GM12891 (cell line): ENCODE measurements around the gene RNF130.
"Not testable (repeated sequence)": the region's sequence is repeated elsewhere in the genome, so short reads cannot be mapped to it uniquely, and the experiment has no call there.

Source experiments
- DNase-seq: peaks from one replicate; pipeline ENCODE4 v3.0.0; 2011; ENCODE audit warnings: low spot score; ENCODE audit not compliant: insufficient read length
- FAIRE-seq: peaks from 2 replicates; lab custom pipeline; 2011; peaks lifted over from hg19 to GRCh38; lab: Jason Lieb, UNC
- PAX5 ChIP-seq: IDR thresholded peaks from 2 replicates; pipeline ENCODE4 v1.6.1; 2011; ENCODE audit warnings: low read length, moderate library complexity, mild to moderate bottlenecking; ENCODE audit not compliant: insufficient read depth, severe bottlenecking
- POLR2A ChIP-seq: IDR thresholded peaks from 2 replicates; pipeline ENCODE4 v1.6.1; 2011; ENCODE audit warnings: low read depth, low read length, control low read depth
- POLR2AphosphoS5 ChIP-seq: IDR thresholded peaks from 2 replicates; pipeline ENCODE4 v1.6.1; 2011; ENCODE audit warnings: low read depth, low read length, control low read depth
- POU2F2 ChIP-seq: IDR thresholded peaks from 2 replicates; pipeline ENCODE4 v1.6.1; 2011; ENCODE audit warnings: low read depth, mild to moderate bottlenecking, control low read depth, low read length, moderate library complexity
- SPI1 ChIP-seq: IDR thresholded peaks from 2 replicates; pipeline ENCODE4 v1.6.1; 2011; ENCODE audit warnings: low read depth, low read length, control low read depth
- TAF1 ChIP-seq: IDR thresholded peaks from 2 replicates; pipeline ENCODE4 v1.6.1; 2011; ENCODE audit warnings: low read depth, low read length, control low read depth

Gene RNF130

DNA sequence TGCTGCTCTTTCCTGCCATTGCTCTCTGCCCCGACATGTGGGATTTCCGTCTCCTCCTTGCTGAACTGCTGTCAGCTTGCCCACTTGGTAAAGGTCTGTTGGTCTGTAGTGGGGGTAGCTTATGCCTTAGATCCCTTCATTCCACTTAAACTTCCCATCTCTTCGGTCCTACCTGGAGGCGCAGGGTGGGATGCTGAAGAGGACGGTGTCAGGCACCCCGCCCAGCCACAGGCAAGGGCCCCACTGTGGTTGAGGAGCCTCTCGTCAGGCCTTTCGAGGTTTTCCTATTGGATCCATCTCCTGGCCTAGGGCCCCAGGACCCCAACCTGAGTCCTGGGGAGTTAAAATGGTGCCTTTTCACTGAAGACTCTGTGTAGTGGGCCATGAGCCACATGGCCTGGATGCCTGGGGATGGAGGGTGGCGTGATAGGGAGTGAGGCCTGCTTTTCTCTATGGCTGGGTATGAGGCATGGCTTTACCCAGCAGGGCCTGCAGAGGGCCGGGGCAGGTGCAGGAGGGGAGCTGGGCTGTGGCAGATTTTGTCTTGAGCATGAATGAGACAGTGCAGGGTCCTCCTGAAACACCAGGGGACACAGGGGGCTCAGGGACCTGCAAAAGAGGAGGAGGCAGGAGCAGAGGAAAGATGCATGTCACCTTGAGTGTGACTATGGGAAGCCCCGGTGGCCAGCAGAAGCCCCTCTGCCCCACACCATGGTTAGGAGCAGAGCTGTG lies 25.8 kb upstream of the RNF130 start:
- FAIRE-seq (no peak), DNase-seq (no peak)
- TF ChIP-seq SPI1 (no peak), POLR2A (no peak), TAF1 (no peak), POU2F2 (no peak), PAX5 (no peak), POLR2AphosphoS5 (no peak)

DNA sequence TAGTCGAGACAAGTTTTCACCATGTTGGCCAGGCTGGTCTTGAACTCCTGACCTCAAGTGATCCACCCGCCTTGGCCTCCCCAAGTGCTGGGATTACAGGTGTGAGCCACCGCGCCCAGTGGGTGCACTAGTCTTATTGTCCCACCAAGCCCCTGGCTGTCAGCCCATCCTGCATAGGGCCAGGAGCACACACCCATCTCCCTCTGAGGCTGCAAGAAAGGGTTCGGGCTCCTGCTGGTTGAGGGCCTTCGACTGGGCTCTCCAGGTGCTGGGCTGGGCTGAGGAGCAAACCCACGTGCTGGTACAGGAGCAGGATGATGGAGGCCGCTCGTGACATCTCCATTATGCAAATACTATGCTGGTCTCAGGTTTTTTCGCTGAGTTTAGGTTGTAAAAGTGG lies 25.1 kb upstream of the RNF130 start:
- FAIRE-seq = no peak

GRCh38 chr5:180095545-180095944 lies 24.0 kb upstream of the RNF130 start:
- TF ChIP-seq PAX5 = no peak
- TF ChIP-seq TAF1 = no peak
- TF ChIP-seq POLR2AphosphoS5 = no peak
- TF ChIP-seq POLR2A = no peak
- TF ChIP-seq POU2F2 = no peak
- no peak for TF ChIP-seq SPI1
- FAIRE-seq = no peak
- DNase-seq = no peak

More for the DNA sequence above, 25.1 kb upstream of the RNF130 start:
- no peak for DNase-seq
- TF ChIP-seq POLR2A = no peak
- TF ChIP-seq POLR2AphosphoS5 = no peak
- no peak for TF ChIP-seq POU2F2
- TF ChIP-seq PAX5 = no peak
- no peak for TF ChIP-seq SPI1
- no peak for TF ChIP-seq TAF1

DNA sequence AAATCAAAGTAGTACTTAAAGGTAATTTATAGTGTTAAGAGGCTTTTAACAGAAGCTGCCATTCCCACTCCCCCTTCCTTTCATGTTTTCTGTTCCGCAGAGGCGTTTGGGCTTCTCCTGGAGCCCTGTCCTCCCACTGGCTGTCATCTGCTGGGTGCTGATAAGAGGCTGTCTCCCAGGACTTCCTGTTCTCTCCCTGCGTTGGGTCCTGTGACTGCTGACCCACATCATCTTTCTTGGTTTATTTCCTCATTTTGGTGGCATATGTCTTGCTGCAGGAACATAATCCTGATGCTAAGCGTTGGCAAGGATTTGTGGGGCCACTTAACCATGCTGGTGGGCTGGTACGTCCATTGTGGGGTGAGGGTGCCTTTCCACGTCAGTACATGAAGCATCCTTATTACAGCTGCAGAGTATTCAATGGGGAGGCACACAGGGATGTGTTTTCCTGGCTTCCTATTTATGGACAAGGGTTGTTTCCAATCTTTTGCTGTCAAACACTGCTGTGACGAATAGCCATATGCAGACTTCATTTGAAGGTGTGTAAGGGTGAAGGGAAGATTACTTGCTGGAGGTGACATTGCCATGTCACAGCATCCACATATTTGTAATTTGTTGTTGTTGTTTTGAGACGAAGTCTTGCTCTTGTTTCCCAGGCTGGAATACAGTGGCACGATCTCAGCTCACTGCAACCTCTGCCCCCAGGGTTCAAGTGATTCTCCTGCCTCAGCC lies 22.3 kb upstream of the RNF130 start:
- FAIRE-seq (no peak), DNase-seq (no peak)
- TF ChIP-seq TAF1 (no peak), POLR2A (no peak), POLR2AphosphoS5 (no peak), SPI1 (no peak), PAX5 (no peak), POU2F2 (no peak)

DNA sequence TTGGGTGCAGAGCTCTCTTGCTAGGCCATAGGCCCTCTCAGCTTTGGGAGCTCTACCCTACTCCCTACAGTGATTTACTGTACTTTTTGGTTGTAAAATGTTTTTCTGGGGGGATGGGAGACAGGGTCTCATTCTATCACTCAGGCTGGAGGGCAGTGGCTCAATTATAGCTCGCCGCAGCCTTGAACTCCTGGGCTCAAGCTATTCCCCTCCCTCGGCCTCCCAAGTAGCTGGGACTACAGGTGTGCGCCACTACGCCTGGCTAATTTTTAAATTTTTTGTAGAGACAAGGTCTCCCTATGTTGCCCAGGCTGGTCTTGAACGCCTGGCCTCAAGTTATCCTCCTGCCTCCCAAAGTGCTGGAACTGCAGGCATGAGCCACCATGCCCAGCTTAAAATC lies 21.7 kb upstream of the RNF130 start:
- no peak for DNase-seq
- TF ChIP-seq TAF1 (no peak), POLR2A (no peak), POLR2AphosphoS5 (no peak), POU2F2 (no peak), SPI1 (no peak), PAX5 (no peak)
- no peak for FAIRE-seq

GRCh38 chr5:180090769-180091546 lies 19.4 kb upstream of the RNF130 start:
- TF ChIP-seq SPI1 (no peak), PAX5 (no peak), TAF1 (no peak), POLR2A (no peak), POU2F2 (no peak), POLR2AphosphoS5 (no peak)
- DNase-seq (no peak), FAIRE-seq (no peak)

DNA sequence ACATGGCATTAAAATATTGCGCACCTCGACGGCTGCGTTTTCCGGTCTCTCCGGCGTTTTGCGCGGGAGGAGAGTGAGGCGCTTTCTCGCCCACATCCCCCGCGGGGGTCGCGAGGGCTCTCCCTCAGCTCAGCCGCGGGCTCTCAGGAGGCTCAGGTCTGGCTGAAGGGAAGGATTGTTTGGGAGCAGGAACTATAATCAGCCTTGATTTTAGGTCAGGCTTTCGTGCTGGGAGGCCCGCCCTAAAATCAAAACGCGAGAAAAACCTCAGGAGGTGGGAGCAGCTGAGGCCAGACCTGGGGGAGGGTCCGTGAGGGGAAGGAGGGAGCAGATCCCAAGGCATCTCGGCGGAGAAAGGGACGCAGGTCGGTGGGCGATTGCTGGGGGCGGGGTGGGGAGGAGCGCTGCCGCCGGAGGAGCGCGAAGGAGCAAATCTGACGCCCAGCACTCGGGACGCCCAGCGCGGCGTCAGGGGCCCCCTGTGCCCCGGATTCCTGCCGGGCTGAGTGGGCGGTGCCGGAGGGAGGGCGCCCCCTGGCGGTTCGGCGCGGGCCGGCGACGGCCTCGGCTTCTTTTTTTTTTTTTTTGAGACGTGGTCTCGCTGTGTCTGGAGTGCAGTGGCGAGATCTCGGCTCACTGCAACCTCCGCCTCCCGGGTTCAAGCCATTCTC lies 18.7 kb upstream of the RNF130 start:
- DNase-seq = no peak
- no peak for FAIRE-seq
- no peak for TF ChIP-seq POLR2AphosphoS5
- TF ChIP-seq TAF1 = no peak
- no peak for TF ChIP-seq SPI1
- TF ChIP-seq PAX5 = no peak
- TF ChIP-seq POLR2A = no peak
- no peak for TF ChIP-seq POU2F2

DNA sequence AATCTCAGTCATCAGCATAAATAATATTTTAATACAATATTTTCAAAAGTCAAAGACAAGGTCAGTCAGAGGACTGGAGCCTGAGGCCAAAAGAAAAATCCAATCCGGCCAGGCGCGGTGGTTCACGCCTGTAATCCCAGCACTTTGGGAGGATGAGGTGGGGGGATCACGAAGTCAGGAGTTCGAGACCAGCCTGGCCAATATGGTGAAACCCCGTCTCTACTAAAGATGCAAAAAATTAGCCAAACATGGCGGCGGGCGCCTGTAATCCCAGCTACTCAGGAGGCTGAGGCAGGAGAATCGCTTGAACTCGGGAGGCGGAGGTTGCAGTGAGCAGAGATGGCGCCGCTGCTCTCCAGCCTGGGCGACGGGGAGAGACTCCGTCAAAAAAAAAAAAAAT lies 18.1 kb upstream of the RNF130 start:
- FAIRE-seq, DNase-seq: not testable (repeated sequence)

- TF ChIP-seq TAF1 = no peak
- no peak for TF ChIP-seq POU2F2
- no peak for TF ChIP-seq POLR2A
- TF ChIP-seq PAX5 = no peak
- no peak for TF ChIP-seq SPI1
- no peak for TF ChIP-seq POLR2AphosphoS5
- DNase-seq (no peak), FAIRE-seq (no peak)
These were observed 17.0 kb upstream of the RNF130 start for GRCh38 chr5:180088561-180088960.
